GM23338 (cell line): ENCODE results near the gene SNAPC2. TPM values are rescaled to one million over a fixed set of nuclear protein-coding genes. Genes with fewer than 3 reads are reported as not detected.

Experiments
- ATAC-seq: fragments of 200-7000 bp; cut with Tn5 transposase; 3 replicates; pipeline ENCODE4 v1.9.1; 2020
- DNase-seq: peaks from one replicate; pipeline ENCODE4 v3.0.0-alpha.2; 2015; ENCODE audit warnings: low spot score
- H2AFZ ChIP-seq: fragments of 200-600 bp; sonication (generic); 2 replicates; pipeline ENCODE4 v1.8.0; 2016; ENCODE audit warnings: antibody characterized with exemption, mild to moderate bottlenecking, moderate library complexity
- H3F3A ChIP-seq: fragments of 200-600 bp; sonication (generic); replicated peaks from 2 replicates; pipeline ENCODE4 v1.8.0; 2017; ENCODE audit warnings: antibody characterized with exemption, mixed run types, low read depth
- H3K27ac ChIP-seq: fragments of 200-600 bp; sonication (generic); 2 replicates; pipeline ENCODE4 v1.6.1; 2016; ENCODE audit warnings: low read depth
- H3K27me3 ChIP-seq: fragments of 200-600 bp; sonication (generic); 2 replicates; pipeline ENCODE4 v1.8.0; 2016; ENCODE audit warnings: mild to moderate bottlenecking, mixed run types, moderate library complexity; ENCODE audit not compliant: insufficient read depth
- H3K36me3 ChIP-seq: fragments of 200-600 bp; sonication (generic); 2 replicates; pipeline ENCODE4 v1.8.0; 2016; ENCODE audit warnings: mild to moderate bottlenecking; ENCODE audit not compliant: insufficient read depth
- H3K4me1 ChIP-seq: fragments of 200-600 bp; sonication (generic); 2 replicates; pipeline ENCODE4 v1.8.0; 2016; ENCODE audit warnings: mild to moderate bottlenecking, moderate library complexity; ENCODE audit not compliant: insufficient read depth
- H3K4me2 ChIP-seq: fragments of 200-600 bp; sonication (generic); 2 replicates; pipeline ENCODE4 v1.7.1; 2017; ENCODE audit warnings: mixed run types
- H3K4me3 ChIP-seq: fragments of 200-600 bp; sonication (generic); 2 replicates; pipeline ENCODE4 v1.6.1; 2016; ENCODE audit warnings: mixed run types
- H3K79me2 ChIP-seq: fragments of 200-600 bp; sonication (generic); replicated peaks from 2 replicates; pipeline ENCODE4 v1.8.0; 2017; ENCODE audit warnings: mild to moderate bottlenecking; ENCODE audit not compliant: insufficient read depth
- H3K9me2 ChIP-seq: fragments of 200-600 bp; sonication (generic); 2 replicates; pipeline ENCODE4 v1.8.0; 2017; ENCODE audit not compliant: insufficient read depth
- H4K20me1 ChIP-seq: fragments of 200-600 bp; sonication (generic); replicated peaks from 2 replicates; pipeline ENCODE4 v1.8.0; 2017; ENCODE audit warnings: mild to moderate bottlenecking; ENCODE audit not compliant: insufficient read depth
- H3K27ac Mint-ChIP-seq: 2 replicates; pipeline ENCODE4 v1.8.0; 2020; ENCODE audit warnings: inconsistent platforms, mild to moderate bottlenecking, moderate library complexity, mixed read lengths
- H3K27me3 Mint-ChIP-seq: 3 replicates; pipeline ENCODE4 v1.8.0; 2022; ENCODE audit warnings: low read depth, mild to moderate bottlenecking, moderate library complexity, mixed read lengths, inconsistent platforms; ENCODE audit not compliant: insufficient read depth, poor library complexity
- H3K36me3 Mint-ChIP-seq: 3 replicates; pipeline ENCODE4 v1.8.0; 2021; ENCODE audit warnings: low read depth, mild to moderate bottlenecking, inconsistent platforms, moderate library complexity, mixed read lengths
- H3K4me1 Mint-ChIP-seq: 3 replicates; pipeline ENCODE4 v1.8.0; 2020; ENCODE audit warnings: mild to moderate bottlenecking, inconsistent platforms, mixed read lengths
- H3K4me3 Mint-ChIP-seq: 3 replicates; pipeline ENCODE4 v1.8.0; 2021; ENCODE audit warnings: moderate library complexity, mild to moderate bottlenecking, inconsistent platforms, mixed read lengths
- H3K9me3 Mint-ChIP-seq: 3 replicates; pipeline ENCODE4 v1.8.0; 2020; ENCODE audit warnings: moderate library complexity, mild to moderate bottlenecking, inconsistent platforms, mixed read lengths
- CREB1 ChIP-seq: fragments of 250-450 bp; sonication (Bioruptor Pico); IDR thresholded peaks from 2 replicates; pipeline ENCODE4 v1.5.0; 2020; ENCODE audit warnings: low read depth, mild to moderate bottlenecking, moderate library complexity
- EZH2 ChIP-seq: fragments of 200-600 bp; sonication (generic); IDR thresholded peaks from one replicate; pipeline ENCODE4 v1.8.0; 2017; ENCODE audit warnings: antibody characterized with exemption, mild to moderate bottlenecking, low read depth; ENCODE audit not compliant: unreplicated experiment
- EZH2phosphoT487 ChIP-seq: fragments of 200-600 bp; sonication (generic); IDR thresholded peaks from one replicate; pipeline ENCODE4 v1.8.1; 2018; ENCODE audit warnings: antibody characterized with exemption; ENCODE audit not compliant: unreplicated experiment
- JUNB ChIP-seq: IDR thresholded peaks from one replicate; pipeline ENCODE4 v1.6.1; 2016; ENCODE audit warnings: antibody characterized with exemption; ENCODE audit not compliant: unreplicated experiment
- NANOG ChIP-seq: IDR thresholded peaks from 2 replicates; pipeline ENCODE4 v1.6.1; 2016; ENCODE audit warnings: antibody characterized with exemption, borderline replicate concordance
- POLR2AphosphoS5 ChIP-seq: IDR thresholded peaks from 2 replicates; pipeline ENCODE4 v1.6.1; 2016; ENCODE audit warnings: antibody characterized with exemption, low read depth
- STAT1 ChIP-seq: IDR thresholded peaks from one replicate; pipeline ENCODE4 v1.6.1; 2016; ENCODE audit warnings: antibody characterized with exemption; ENCODE audit not compliant: unreplicated experiment
- ZNF114 ChIP-seq: fragments of 250-450 bp; sonication (Bioruptor Pico); IDR thresholded peaks from 2 replicates; pipeline ENCODE4 v1.5.0; 2020; ENCODE audit warnings: mild to moderate bottlenecking, moderate library complexity
- ZNF331 ChIP-seq: fragments of 250-450 bp; sonication (Bioruptor Pico); IDR thresholded peaks from 2 replicates; pipeline ENCODE4 v1.5.0; 2020; ENCODE audit warnings: low read depth, mild to moderate bottlenecking, moderate library complexity
- polyA plus RNA-seq: library from polyadenylated mRNA; unstranded; fragments of >200 nt; fragmentation: Nextera tagmentation; extraction: Ambion mirVana; gene quantifications from 2 replicates; pipeline ENCODE4 v1.2.1, GENCODE V29; 2016
- total RNA-seq: library from RNA; depleted of rRNA; stranded (reverse); fragments of >200 nt; shearing (Covaris generic); gene quantifications from 2 replicates; pipeline ENCODE4 v1.2.3, GENCODE V29; 2014
- TF ChIP-seq, protein P1 (sequence below), 2 experiments: fragments of 200-600 bp in 1 of 2; sonication (generic) in 1 of 2; conservative IDR thresholded peaks; 2 replicates each; pipeline versions ENCODE4 v1.5.1 to v1.6.1; 2016 to 2017; ENCODE audit warnings: antibody characterized with exemption in 2 of 2, low read depth in 2 of 2, mild to moderate bottlenecking in 2 of 2, moderate library complexity in 1 of 2
- TF ChIP-seq, protein P2 (sequence below): IDR thresholded peaks from 2 replicates; pipeline ENCODE4 v1.6.1; 2016; ENCODE audit warnings: antibody characterized with exemption
- TF ChIP-seq, protein P3 (sequence below): IDR thresholded peaks from one replicate; pipeline ENCODE4 v1.6.1; 2018; ENCODE audit warnings: antibody characterized with exemption; ENCODE audit not compliant: unreplicated experiment
- TF ChIP-seq, protein P4 (sequence below): fragments of 250-450 bp; sonication (Bioruptor Pico); IDR thresholded peaks from 2 replicates; pipeline ENCODE4 v1.5.0; 2020; ENCODE audit warnings: mild to moderate bottlenecking, moderate library complexity

The SNAPC2 gene
- total and polyA plus RNA-seq, 2 experiments from 2014 or later, result 17.1 to 25.1 TPM

DNA sequence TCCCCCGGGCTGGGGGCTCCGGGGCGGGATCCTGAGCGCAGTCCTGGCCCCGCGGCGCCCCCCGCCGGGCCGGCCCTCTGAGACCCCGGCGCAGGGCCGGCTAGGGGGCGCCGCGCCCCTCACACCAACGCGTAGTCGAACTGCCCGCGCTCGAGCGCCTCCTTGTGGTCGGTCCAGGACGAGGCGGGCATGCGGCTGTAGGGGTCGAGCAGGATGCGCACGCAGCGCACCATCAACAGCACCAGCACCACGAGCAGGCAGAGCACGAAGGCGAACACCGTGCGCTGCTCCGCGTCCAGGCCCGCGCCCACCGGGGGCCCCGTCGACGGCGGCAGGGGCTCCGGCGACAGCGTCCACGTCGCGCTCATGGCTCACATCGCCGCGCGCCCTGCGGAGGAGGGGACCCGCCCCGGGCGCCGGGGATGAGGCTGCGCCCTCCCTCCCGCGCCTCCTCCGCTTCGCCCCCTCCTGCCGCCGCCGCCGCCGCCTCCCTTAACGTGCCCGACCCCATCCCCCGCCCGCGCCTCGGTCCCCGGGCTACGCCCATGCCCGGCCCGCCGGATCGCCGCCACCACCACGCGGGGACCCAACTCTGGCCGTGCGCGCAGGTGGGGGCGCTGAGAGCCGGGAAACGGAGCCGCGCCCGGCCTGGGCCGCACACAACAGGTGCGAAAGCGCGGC is 5.2 kb downstream of the SNAPC2 start:
- Histone ChIP-seq H3K4me1 (peaks cover 4% of the 10 kb centered on the region; the same call in 1 of the 2 replicates), H3K27me3 (no peaks in the 10 kb centered on the region), H3K4me2 (peak overlapping the region; percentile 76; the same call in 1 of the 2 replicates), H3K4me3 (peak overlapping the region; percentile 61), H3F3A (peaks cover 30% of the 10 kb centered on the region), H3K9me2 (no peaks in the 10 kb centered on the region), H3K79me2 (no peaks in the 10 kb centered on the region), H3K36me3 (no peaks in the 10 kb centered on the region), H4K20me1 (peaks cover 9% of the 10 kb centered on the region; the same call in 1 of the 2 replicates), H2AFZ (no peak overlapping the region), H3K27ac (no peak overlapping the region)
- DNase-seq, result peak; percentile 89
- no peak overlapping the region; the same call in 1 of the 2 replicates for H3K27ac Mint-ChIP-seq
- H3K4me1 Mint-ChIP-seq, result peaks cover 8% of the 10 kb centered on the region
- peak overlapping the region; percentile 87 for H3K4me3 Mint-ChIP-seq
- H3K9me3 Mint-ChIP-seq, result no peaks in the 10 kb centered on the region
- no peak for TF ChIP-seq ZNF331
- no peak for TF ChIP-seq STAT1
- TF ChIP-seq, protein P1, sequence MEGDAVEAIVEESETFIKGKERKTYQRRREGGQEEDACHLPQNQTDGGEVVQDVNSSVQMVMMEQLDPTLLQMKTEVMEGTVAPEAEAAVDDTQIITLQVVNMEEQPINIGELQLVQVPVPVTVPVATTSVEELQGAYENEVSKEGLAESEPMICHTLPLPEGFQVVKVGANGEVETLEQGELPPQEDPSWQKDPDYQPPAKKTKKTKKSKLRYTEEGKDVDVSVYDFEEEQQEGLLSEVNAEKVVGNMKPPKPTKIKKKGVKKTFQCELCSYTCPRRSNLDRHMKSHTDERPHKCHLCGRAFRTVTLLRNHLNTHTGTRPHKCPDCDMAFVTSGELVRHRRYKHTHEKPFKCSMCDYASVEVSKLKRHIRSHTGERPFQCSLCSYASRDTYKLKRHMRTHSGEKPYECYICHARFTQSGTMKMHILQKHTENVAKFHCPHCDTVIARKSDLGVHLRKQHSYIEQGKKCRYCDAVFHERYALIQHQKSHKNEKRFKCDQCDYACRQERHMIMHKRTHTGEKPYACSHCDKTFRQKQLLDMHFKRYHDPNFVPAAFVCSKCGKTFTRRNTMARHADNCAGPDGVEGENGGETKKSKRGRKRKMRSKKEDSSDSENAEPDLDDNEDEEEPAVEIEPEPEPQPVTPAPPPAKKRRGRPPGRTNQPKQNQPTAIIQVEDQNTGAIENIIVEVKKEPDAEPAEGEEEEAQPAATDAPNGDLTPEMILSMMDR (conservative IDR thresholded peaks at IDR 0.05; ENCODE audit: low read depth in 2 of 2), result peak; percentile 74 to 99
- no peak for TF ChIP-seq ZNF114
- TF ChIP-seq NANOG, result no peak
- TF ChIP-seq CREB1, result peak; percentile 51
- TF ChIP-seq, protein P2, sequence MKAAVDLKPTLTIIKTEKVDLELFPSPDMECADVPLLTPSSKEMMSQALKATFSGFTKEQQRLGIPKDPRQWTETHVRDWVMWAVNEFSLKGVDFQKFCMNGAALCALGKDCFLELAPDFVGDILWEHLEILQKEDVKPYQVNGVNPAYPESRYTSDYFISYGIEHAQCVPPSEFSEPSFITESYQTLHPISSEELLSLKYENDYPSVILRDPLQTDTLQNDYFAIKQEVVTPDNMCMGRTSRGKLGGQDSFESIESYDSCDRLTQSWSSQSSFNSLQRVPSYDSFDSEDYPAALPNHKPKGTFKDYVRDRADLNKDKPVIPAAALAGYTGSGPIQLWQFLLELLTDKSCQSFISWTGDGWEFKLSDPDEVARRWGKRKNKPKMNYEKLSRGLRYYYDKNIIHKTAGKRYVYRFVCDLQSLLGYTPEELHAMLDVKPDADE, result no peak
- TF ChIP-seq, protein P3, sequence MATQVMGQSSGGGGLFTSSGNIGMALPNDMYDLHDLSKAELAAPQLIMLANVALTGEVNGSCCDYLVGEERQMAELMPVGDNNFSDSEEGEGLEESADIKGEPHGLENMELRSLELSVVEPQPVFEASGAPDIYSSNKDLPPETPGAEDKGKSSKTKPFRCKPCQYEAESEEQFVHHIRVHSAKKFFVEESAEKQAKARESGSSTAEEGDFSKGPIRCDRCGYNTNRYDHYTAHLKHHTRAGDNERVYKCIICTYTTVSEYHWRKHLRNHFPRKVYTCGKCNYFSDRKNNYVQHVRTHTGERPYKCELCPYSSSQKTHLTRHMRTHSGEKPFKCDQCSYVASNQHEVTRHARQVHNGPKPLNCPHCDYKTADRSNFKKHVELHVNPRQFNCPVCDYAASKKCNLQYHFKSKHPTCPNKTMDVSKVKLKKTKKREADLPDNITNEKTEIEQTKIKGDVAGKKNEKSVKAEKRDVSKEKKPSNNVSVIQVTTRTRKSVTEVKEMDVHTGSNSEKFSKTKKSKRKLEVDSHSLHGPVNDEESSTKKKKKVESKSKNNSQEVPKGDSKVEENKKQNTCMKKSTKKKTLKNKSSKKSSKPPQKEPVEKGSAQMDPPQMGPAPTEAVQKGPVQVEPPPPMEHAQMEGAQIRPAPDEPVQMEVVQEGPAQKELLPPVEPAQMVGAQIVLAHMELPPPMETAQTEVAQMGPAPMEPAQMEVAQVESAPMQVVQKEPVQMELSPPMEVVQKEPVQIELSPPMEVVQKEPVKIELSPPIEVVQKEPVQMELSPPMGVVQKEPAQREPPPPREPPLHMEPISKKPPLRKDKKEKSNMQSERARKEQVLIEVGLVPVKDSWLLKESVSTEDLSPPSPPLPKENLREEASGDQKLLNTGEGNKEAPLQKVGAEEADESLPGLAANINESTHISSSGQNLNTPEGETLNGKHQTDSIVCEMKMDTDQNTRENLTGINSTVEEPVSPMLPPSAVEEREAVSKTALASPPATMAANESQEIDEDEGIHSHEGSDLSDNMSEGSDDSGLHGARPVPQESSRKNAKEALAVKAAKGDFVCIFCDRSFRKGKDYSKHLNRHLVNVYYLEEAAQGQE, result no peak
- no peak for TF ChIP-seq EZH2phosphoT487
- TF ChIP-seq, protein P4, sequence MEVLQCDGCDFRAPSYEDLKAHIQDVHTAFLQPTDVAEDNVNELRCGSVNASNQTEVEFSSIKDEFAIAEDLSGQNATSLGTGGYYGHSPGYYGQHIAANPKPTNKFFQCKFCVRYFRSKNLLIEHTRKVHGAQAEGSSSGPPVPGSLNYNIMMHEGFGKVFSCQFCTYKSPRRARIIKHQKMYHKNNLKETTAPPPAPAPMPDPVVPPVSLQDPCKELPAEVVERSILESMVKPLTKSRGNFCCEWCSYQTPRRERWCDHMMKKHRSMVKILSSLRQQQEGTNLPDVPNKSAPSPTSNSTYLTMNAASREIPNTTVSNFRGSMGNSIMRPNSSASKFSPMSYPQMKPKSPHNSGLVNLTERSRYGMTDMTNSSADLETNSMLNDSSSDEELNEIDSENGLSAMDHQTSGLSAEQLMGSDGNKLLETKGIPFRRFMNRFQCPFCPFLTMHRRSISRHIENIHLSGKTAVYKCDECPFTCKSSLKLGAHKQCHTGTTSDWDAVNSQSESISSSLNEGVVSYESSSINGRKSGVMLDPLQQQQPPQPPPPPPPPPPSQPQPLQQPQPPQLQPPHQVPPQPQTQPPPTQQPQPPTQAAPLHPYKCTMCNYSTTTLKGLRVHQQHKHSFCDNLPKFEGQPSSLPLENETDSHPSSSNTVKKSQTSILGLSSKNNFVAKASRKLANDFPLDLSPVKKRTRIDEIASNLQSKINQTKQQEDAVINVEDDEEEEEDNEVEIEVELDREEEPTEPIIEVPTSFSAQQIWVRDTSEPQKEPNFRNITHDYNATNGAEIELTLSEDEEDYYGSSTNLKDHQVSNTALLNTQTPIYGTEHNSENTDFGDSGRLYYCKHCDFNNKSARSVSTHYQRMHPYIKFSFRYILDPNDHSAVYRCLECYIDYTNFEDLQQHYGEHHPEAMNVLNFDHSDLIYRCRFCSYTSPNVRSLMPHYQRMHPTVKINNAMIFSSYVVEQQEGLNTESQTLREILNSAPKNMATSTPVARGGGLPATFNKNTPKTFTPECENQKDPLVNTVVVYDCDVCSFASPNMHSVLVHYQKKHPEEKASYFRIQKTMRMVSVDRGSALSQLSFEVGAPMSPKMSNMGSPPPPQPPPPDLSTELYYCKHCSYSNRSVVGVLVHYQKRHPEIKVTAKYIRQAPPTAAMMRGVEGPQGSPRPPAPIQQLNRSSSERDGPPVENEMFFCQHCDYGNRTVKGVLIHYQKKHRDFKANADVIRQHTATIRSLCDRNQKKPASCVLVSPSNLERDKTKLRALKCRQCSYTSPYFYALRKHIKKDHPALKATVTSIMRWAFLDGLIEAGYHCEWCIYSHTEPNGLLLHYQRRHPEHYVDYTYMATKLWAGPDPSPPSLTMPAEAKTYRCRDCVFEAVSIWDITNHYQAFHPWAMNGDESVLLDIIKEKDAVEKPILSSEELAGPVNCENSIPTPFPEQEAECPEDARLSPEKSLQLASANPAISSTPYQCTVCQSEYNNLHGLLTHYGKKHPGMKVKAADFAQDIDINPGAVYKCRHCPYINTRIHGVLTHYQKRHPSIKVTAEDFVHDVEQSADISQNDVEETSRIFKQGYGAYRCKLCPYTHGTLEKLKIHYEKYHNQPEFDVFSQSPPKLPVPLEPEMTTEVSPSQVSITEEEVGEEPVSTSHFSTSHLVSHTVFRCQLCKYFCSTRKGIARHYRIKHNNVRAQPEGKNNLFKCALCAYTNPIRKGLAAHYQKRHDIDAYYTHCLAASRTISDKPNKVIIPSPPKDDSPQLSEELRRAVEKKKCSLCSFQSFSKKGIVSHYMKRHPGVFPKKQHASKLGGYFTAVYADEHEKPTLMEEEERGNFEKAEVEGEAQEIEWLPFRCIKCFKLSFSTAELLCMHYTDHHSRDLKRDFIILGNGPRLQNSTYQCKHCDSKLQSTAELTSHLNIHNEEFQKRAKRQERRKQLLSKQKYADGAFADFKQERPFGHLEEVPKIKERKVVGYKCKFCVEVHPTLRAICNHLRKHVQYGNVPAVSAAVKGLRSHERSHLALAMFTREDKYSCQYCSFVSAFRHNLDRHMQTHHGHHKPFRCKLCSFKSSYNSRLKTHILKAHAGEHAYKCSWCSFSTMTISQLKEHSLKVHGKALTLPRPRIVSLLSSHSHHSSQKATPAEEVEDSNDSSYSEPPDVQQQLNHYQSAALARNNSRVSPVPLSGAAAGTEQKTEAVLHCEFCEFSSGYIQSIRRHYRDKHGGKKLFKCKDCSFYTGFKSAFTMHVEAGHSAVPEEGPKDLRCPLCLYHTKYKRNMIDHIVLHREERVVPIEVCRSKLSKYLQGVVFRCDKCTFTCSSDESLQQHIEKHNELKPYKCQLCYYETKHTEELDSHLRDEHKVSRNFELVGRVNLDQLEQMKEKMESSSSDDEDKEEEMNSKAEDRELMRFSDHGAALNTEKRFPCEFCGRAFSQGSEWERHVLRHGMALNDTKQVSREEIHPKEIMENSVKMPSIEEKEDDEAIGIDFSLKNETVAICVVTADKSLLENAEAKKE (CRISPR knock-in tag), result no peak
- TF ChIP-seq JUNB, result no peak
- TF ChIP-seq EZH2, result no peak
- 0 out of 2 replicates have a peak, but pooled peaks have one; percentile 27 for TF ChIP-seq POLR2AphosphoS5
- peaks cover 25% of the 10 kb centered on the region for H3K36me3 Mint-ChIP-seq
- H3K27me3 Mint-ChIP-seq, result peaks cover 21% of the 10 kb centered on the region
- ATAC-seq, result peak; percentile 45
